Smooth muscle cell (in vitro differentiated cells): ENCODE measurements around the gene PDE4A. TPM values are rescaled to one million over a fixed set of nuclear protein-coding genes. Genes with fewer than 3 reads are reported as not detected.

Source experiments
- DNase-seq: peaks from one replicate; lab custom pipeline; 2025; ENCODE audit not compliant: unreplicated experiment; lab: John Stamatoyannopoulos, UW
- H2AFZ ChIP-seq: fragments of 200-600 bp; sonication (generic); 2 replicates; pipeline ENCODE4 v1.6.0; 2016; ENCODE audit warnings: antibody characterized with exemption, low read depth, mild to moderate bottlenecking
- H3F3A ChIP-seq: fragments of 200-600 bp; sonication (generic); 2 replicates; pipeline ENCODE4 v1.6.0; 2017; ENCODE audit warnings: antibody characterized with exemption, low read depth
- H3K27ac ChIP-seq: fragments of 200-600 bp; sonication (generic); 2 replicates; pipeline ENCODE4 v1.5.1; 2016; ENCODE audit warnings: low read depth, mild to moderate bottlenecking
- H3K27me3 ChIP-seq: fragments of 200-600 bp; sonication (generic); 2 replicates; pipeline ENCODE4 v1.6.1; 2016; ENCODE audit warnings: low read depth, mild to moderate bottlenecking
- H3K36me3 ChIP-seq: fragments of 200-600 bp; sonication (generic); 2 replicates; pipeline ENCODE4 v1.5.1; 2016; ENCODE audit warnings: low read depth
- H3K4me1 ChIP-seq: fragments of 200-600 bp; sonication (generic); 2 replicates; pipeline ENCODE4 v1.5.1; 2016; ENCODE audit warnings: low read depth
- H3K4me2 ChIP-seq: fragments of 200-600 bp; sonication (generic); 2 replicates; pipeline ENCODE4 v1.6.0; 2016; ENCODE audit warnings: mild to moderate bottlenecking
- H3K4me3 ChIP-seq: fragments of 200-600 bp; sonication (generic); 2 replicates; pipeline ENCODE4 v1.5.1; 2016; ENCODE audit warnings: mild to moderate bottlenecking
- H3K79me2 ChIP-seq: fragments of 200-600 bp; sonication (generic); 2 replicates; pipeline ENCODE4 v1.6.0; 2016; ENCODE audit warnings: low read depth, mild to moderate bottlenecking
- H3K9ac ChIP-seq: fragments of 200-600 bp; sonication (generic); 2 replicates; pipeline ENCODE4 v1.6.0; 2016; ENCODE audit warnings: low read depth
- H3K9me3 ChIP-seq: fragments of 200-600 bp; sonication (generic); replicated peaks from 2 replicates; pipeline ENCODE4 v1.5.1; 2016; ENCODE audit warnings: low read depth
- H4K20me1 ChIP-seq: fragments of 200-600 bp; sonication (generic); 2 replicates; pipeline ENCODE4 v1.6.0; 2016; ENCODE audit warnings: low read depth
- WGBS: methylation state at CpG from one replicate; pipeline ENCODE4 v1.1.7; 2016; ENCODE audit warnings: low lambda C conversion rate; 5-methylcytosine and 5-hydroxymethylcytosine counted together
- polyA plus RNA-seq: library from polyadenylated mRNA; unstranded; fragments of >200 nt; fragmentation: Nextera tagmentation; extraction: Ambion mirVana; gene quantifications from 2 replicates; pipeline ENCODE4 v1.2.1, GENCODE V29; 2016
- total RNA-seq: library from RNA; depleted of rRNA; stranded (reverse); fragments of >200 nt; gene quantifications from 2 replicates; pipeline ENCODE4 v1.2.3, GENCODE V29; 2014
- TF ChIP-seq, protein P1 (sequence below): fragments of 200-600 bp; sonication (generic); IDR thresholded peaks from 2 replicates; pipeline ENCODE4 v1.5.1; 2017; ENCODE audit warnings: borderline replicate concordance, mild to moderate bottlenecking, antibody characterized with exemption; ENCODE audit not compliant: insufficient read depth, poor library complexity, severe bottlenecking

The PDE4A gene
- total and polyA plus RNA-seq, 2 experiments from 2014 or later: 2.7 to 16.4 TPM

DNA sequence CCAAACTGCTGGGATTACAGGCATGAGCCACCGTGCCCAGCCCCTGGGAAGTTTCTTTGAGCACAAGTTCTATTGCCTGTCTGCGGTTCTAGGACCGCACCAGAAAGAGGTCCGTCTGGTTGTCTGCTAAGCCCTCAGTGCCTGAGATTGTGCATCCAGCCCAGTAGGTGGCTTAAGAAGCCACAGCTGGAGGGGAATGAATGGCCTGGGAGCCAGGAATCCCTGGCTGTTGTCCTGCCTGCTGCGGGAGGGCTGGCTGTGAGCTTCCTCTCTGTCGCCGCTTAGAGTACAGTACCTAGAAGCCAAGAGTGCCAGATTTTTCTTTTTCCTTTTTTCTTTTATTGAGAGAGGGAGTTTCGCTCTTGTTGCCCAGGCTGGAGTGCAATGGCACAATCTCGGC is 35.8 kb upstream of the PDE4A start:
- Histone ChIP-seq H3F3A (no peaks in the 10 kb centered on the region), H3K27ac (no peak overlapping the region), H2AFZ (no peak overlapping the region), H3K9ac (no peak overlapping the region), H4K20me1 (no peaks in the 10 kb centered on the region), H3K36me3 (no peaks in the 10 kb centered on the region), H3K4me3 (no peak overlapping the region), H3K27me3 (no peaks in the 10 kb centered on the region), H3K4me2 (no peak overlapping the region), H3K9me3 (no peaks in the 10 kb centered on the region), H3K79me2 (peaks cover 6% of the 10 kb centered on the region), H3K4me1 (peaks cover 6% of the 10 kb centered on the region)
- TF ChIP-seq, protein P1, sequence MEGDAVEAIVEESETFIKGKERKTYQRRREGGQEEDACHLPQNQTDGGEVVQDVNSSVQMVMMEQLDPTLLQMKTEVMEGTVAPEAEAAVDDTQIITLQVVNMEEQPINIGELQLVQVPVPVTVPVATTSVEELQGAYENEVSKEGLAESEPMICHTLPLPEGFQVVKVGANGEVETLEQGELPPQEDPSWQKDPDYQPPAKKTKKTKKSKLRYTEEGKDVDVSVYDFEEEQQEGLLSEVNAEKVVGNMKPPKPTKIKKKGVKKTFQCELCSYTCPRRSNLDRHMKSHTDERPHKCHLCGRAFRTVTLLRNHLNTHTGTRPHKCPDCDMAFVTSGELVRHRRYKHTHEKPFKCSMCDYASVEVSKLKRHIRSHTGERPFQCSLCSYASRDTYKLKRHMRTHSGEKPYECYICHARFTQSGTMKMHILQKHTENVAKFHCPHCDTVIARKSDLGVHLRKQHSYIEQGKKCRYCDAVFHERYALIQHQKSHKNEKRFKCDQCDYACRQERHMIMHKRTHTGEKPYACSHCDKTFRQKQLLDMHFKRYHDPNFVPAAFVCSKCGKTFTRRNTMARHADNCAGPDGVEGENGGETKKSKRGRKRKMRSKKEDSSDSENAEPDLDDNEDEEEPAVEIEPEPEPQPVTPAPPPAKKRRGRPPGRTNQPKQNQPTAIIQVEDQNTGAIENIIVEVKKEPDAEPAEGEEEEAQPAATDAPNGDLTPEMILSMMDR: no peak
- no peak for DNase-seq
- WGBS: 82% methylated on average over 9 of the region's 9 CpGs

DNA sequence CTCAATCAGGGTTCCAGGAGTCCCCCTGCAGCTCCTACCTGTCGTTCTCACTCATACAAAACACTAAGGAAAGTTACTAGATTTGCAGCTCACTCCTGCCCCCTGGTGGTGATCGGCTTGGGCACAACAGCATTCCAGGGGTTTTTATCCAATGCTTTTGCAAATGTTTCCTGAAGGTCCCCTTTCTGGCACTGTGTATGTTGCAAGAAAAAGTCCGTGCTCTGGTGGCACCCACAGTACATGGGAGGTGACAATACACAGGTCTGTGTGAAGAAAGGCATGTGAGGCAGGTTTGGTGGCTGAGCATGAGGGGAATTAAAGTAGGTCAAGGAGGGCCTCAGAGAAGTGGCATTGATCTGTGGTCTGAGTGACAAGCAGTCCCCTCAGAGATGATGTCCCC is 31.4 kb upstream of the PDE4A start:
- peak; percentile 76 for DNase-seq
- no peaks in the 10 kb centered on the region for H3K4me1 ChIP-seq
- H2AFZ ChIP-seq: no peak overlapping the region
- no peak overlapping the region for H3K9ac ChIP-seq
- no peaks in the 10 kb centered on the region for H3K36me3 ChIP-seq
- no peaks in the 10 kb centered on the region for H3K79me2 ChIP-seq
- no peaks in the 10 kb centered on the region for H3K27me3 ChIP-seq
- no peaks in the 10 kb centered on the region for H3K9me3 ChIP-seq
- WGBS: 2% methylated on average over 3 of the region's 3 CpGs
- no peak overlapping the region for H3K4me2 ChIP-seq
- no peak overlapping the region for H3K27ac ChIP-seq
- peaks cover 6% of the 10 kb centered on the region for H4K20me1 ChIP-seq
- H3K4me3 ChIP-seq: no peak overlapping the region
- H3F3A ChIP-seq: no peaks in the 10 kb centered on the region
- TF ChIP-seq, protein P1: peak; percentile 93

DNA sequence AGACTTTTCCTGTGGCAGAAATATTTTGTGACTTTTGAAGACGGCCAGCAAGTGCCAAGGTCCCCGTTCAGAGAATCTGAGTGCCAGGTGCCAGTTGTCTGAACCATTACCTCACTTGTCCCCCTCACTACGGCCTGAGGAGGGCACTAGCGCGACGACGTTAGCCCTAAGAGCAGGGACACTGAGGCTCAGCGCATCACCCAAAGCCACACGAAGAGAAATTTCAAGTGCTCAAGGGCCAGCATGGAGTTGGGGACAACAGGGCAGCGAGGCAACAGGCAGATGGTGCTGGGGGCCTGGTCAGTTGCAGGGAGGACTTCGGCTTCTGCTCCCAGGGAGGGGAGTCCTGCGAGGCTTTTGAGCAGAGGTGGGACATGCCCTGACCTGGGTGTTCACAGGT is 30.5 kb upstream of the PDE4A start:
- TF ChIP-seq, protein P1: peak; percentile 18
- H4K20me1 ChIP-seq: peaks cover 6% of the 10 kb centered on the region
- H3K4me3 ChIP-seq: no peak overlapping the region
- H3K27me3 ChIP-seq: no peaks in the 10 kb centered on the region
- H3K9ac ChIP-seq: no peak overlapping the region
- H3K9me3 ChIP-seq: no peaks in the 10 kb centered on the region
- 75% methylated on average over 12 of the region's 12 CpGs for WGBS
- H3K4me1 ChIP-seq: no peaks in the 10 kb centered on the region
- no peak overlapping the region for H3K4me2 ChIP-seq
- DNase-seq: no peak
- no peaks in the 10 kb centered on the region for H3K36me3 ChIP-seq
- no peak overlapping the region for H2AFZ ChIP-seq
- no peaks in the 10 kb centered on the region for H3F3A ChIP-seq
- H3K79me2 ChIP-seq: no peaks in the 10 kb centered on the region
- H3K27ac ChIP-seq: no peak overlapping the region

DNA sequence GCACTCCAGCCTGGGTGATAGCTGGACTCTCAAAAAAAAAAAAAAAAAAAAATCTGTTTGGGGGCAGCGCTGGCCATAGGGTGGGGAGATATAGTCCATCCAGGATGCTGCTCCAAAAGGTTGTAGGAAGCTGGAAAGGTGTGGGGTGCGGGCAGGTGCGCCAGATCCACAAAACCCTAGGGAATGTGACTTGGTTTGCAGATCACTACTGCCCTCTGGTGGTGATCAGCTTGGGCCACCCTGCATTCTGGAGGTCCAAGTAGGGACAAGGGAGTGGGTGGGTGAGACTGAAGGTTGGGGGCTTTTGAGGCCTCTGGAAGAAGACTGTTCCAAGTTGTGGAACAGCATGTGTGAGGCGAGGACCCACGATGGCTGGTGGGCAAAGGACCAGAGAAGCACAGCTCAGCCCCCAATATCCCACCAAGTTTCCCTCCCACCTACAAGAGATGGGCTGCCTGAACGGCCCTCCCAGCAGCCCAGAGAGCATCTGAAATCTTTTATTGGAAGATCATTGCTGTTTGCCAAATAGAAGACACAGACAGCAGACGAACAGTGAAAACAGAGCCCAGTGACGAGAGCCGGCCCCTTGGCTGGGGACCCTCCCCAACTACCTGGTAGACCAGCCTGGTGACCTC is 29.6 kb upstream of the PDE4A start:
- WGBS: 59% methylated on average over 9 of the region's 9 CpGs
- Histone ChIP-seq H3K4me1 (no peaks in the 10 kb centered on the region), H3F3A (no peaks in the 10 kb centered on the region), H3K4me2 (no peak overlapping the region), H3K4me3 (no peak overlapping the region), H3K79me2 (no peaks in the 10 kb centered on the region), H4K20me1 (peaks cover 6% of the 10 kb centered on the region), H3K36me3 (no peaks in the 10 kb centered on the region), H3K9me3 (no peaks in the 10 kb centered on the region), H3K27me3 (no peaks in the 10 kb centered on the region), H2AFZ (no peak overlapping the region), H3K9ac (no peak overlapping the region), H3K27ac (no peak overlapping the region)
- TF ChIP-seq, protein P1: peak; percentile 74
- peak; percentile 6 for DNase-seq
